Loucy (cell line): Measurements from ENCODE around the gene MVP.

ENCODE experiments used
- H2AFZ ChIP-seq: fragments of 200-600 bp; sonication (generic); 2 replicates; pipeline ENCODE4 v1.6.0; 2016; ENCODE audit warnings: antibody characterized with exemption, mild to moderate bottlenecking, low read length, moderate library complexity
- H3F3A ChIP-seq: fragments of 200-600 bp; 2 replicates; pipeline ENCODE4 v1.6.0; 2016; ENCODE audit warnings: antibody characterized with exemption, low read depth, mild to moderate bottlenecking
- H3K27me3 ChIP-seq: fragments of 200-600 bp; sonication (generic); 2 replicates; pipeline ENCODE4 v1.6.1; 2014; ENCODE audit warnings: low read length, mild to moderate bottlenecking; ENCODE audit not compliant: insufficient read depth, poor library complexity, severe bottlenecking
- H3K36me3 ChIP-seq: fragments of 200-600 bp; sonication (generic); 2 replicates; pipeline ENCODE4 v1.6.1; 2016; ENCODE audit warnings: low read length; ENCODE audit not compliant: insufficient read depth
- H3K4me1 ChIP-seq: fragments of 200-600 bp; sonication (generic); 2 replicates; pipeline ENCODE4 v1.5.1; 2014; ENCODE audit warnings: low read length, mild to moderate bottlenecking; ENCODE audit not compliant: insufficient read depth, poor library complexity, severe bottlenecking
- H3K4me2 ChIP-seq: fragments of 200-600 bp; sonication (generic); 2 replicates; pipeline ENCODE4 v1.6.0; 2014; ENCODE audit warnings: antibody characterized with exemption, low read length, low read depth, mild to moderate bottlenecking; ENCODE audit not compliant: poor library complexity, severe bottlenecking
- H3K4me3 ChIP-seq: fragments of 200-600 bp; sonication (generic); 2 replicates; pipeline ENCODE4 v1.5.1; 2014; ENCODE audit warnings: low read length, mild to moderate bottlenecking, mixed read lengths; ENCODE audit not compliant: poor library complexity, severe bottlenecking
- H3K79me2 ChIP-seq: fragments of 200-600 bp; sonication (generic); 2 replicates; pipeline ENCODE4 v1.6.1; 2014; ENCODE audit warnings: low read length; ENCODE audit not compliant: insufficient read depth
- H3K9ac ChIP-seq: fragments of 200-600 bp; sonication (generic); 2 replicates; pipeline ENCODE4 v1.6.0; 2014; ENCODE audit warnings: mild to moderate bottlenecking, low read depth, low read length, moderate library complexity; ENCODE audit not compliant: poor library complexity, severe bottlenecking
- H3K9me2 ChIP-seq: fragments of 200-600 bp; sonication (generic); replicated peaks from 2 replicates; pipeline ENCODE4 v1.6.1; 2016; ENCODE audit warnings: low read depth, low read length, mixed read lengths
- H3K9me3 ChIP-seq: fragments of 200-600 bp; sonication (generic); 2 replicates; pipeline ENCODE4 v1.6.1; 2014; ENCODE audit warnings: mild to moderate bottlenecking, antibody characterized with exemption, low read length, low read depth; ENCODE audit not compliant: insufficient read depth
- H4K20me1 ChIP-seq: fragments of 200-600 bp; sonication (generic); 2 replicates; pipeline ENCODE4 v1.6.0; 2014; ENCODE audit warnings: antibody characterized with exemption, low read length, mild to moderate bottlenecking; ENCODE audit not compliant: insufficient read depth, poor library complexity, severe bottlenecking
- CTCF ChIP-seq: fragments of 200-600 bp; sonication (generic); conservative IDR thresholded peaks from 2 replicates; pipeline ENCODE4 v1.5.1; 2014; ENCODE audit warnings: mild to moderate bottlenecking, antibody characterized with exemption, low read length
- EZH2phosphoT487 ChIP-seq: fragments of 200-600 bp; IDR thresholded peaks from 2 replicates; pipeline ENCODE4 v1.6.1; 2018; ENCODE audit warnings: antibody characterized with exemption, mild to moderate bottlenecking, moderate library complexity, borderline replicate concordance

Gene MVP

GRCh38 chr16:29857133-29857760, 37.0 kb downstream of the MVP start:
- Histone ChIP-seq H3K79me2 (peaks cover 17% of the 10 kb centered on the region), H2AFZ (no peak overlapping the region), H4K20me1 (peaks cover 4% of the 10 kb centered on the region), H3K4me1 (peaks cover 12% of the 10 kb centered on the region), H3F3A (no peaks in the 10 kb centered on the region), H3K4me2 (no peak overlapping the region), H3K36me3 (no peaks in the 10 kb centered on the region; the same call in 1 of the 2 replicates), H3K9me3 (no peaks in the 10 kb centered on the region), H3K27me3 (no peaks in the 10 kb centered on the region), H3K9me2 (no peaks in the 10 kb centered on the region), H3K9ac (no peak overlapping the region), H3K4me3 (no peak overlapping the region)
- TF ChIP-seq CTCF (no peak), EZH2phosphoT487 (no peak)

- Histone ChIP-seq H3F3A (no peaks in the 10 kb centered on the region), H3K4me3 (no peak overlapping the region), H3K4me2 (no peak overlapping the region), H3K9me2 (no peaks in the 10 kb centered on the region), H3K36me3 (no peaks in the 10 kb centered on the region; the same call in 1 of the 2 replicates), H3K4me1 (peaks cover 13% of the 10 kb centered on the region), H3K79me2 (peaks cover 23% of the 10 kb centered on the region), H3K27me3 (no peaks in the 10 kb centered on the region), H2AFZ (no peak overlapping the region), H3K9ac (no peak overlapping the region), H3K9me3 (no peaks in the 10 kb centered on the region), H4K20me1 (peaks cover 6% of the 10 kb centered on the region)
- TF ChIP-seq CTCF (no peak), EZH2phosphoT487 (no peak)
Observed at GRCh38 chr16:29858149-29858849, 38.0 kb downstream of the MVP start.

GRCh38 chr16:29858974-29859373, 38.7 kb downstream of the MVP start:
- Histone ChIP-seq H3K4me2 (no peak overlapping the region), H3F3A (no peaks in the 10 kb centered on the region), H3K9ac (no peak overlapping the region), H4K20me1 (peaks cover 6% of the 10 kb centered on the region), H3K4me3 (no peak overlapping the region), H2AFZ (no peak overlapping the region), H3K9me2 (no peaks in the 10 kb centered on the region), H3K79me2 (peaks cover 23% of the 10 kb centered on the region), H3K27me3 (no peaks in the 10 kb centered on the region), H3K36me3 (no peaks in the 10 kb centered on the region; the same call in 1 of the 2 replicates), H3K9me3 (no peaks in the 10 kb centered on the region), H3K4me1 (peaks cover 13% of the 10 kb centered on the region)
- no peak for TF ChIP-seq EZH2phosphoT487
- no peak for TF ChIP-seq CTCF
